ENCODE measurements around the gene SRCAP.
A peak's percentile ranks its signal among the peaks of the same experiment; 100 is the strongest.
"Not testable (repeated sequence)": the region's sequence is repeated elsewhere in the genome, so short reads cannot be mapped to it uniquely, and the experiment has no call there.

SRCAP gene

GRCh38 chr16:30700971-30701370, 2.0 kb downstream of the SRCAP start:
- peak overlapping the region; percentile 97; the same call in 1 of the 2 replicates for H3K27ac ChIP-seq
- TF ChIP-seq, protein P1, sequence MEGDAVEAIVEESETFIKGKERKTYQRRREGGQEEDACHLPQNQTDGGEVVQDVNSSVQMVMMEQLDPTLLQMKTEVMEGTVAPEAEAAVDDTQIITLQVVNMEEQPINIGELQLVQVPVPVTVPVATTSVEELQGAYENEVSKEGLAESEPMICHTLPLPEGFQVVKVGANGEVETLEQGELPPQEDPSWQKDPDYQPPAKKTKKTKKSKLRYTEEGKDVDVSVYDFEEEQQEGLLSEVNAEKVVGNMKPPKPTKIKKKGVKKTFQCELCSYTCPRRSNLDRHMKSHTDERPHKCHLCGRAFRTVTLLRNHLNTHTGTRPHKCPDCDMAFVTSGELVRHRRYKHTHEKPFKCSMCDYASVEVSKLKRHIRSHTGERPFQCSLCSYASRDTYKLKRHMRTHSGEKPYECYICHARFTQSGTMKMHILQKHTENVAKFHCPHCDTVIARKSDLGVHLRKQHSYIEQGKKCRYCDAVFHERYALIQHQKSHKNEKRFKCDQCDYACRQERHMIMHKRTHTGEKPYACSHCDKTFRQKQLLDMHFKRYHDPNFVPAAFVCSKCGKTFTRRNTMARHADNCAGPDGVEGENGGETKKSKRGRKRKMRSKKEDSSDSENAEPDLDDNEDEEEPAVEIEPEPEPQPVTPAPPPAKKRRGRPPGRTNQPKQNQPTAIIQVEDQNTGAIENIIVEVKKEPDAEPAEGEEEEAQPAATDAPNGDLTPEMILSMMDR (conservative IDR thresholded peaks at IDR 0.05) = no peak

- not testable (repeated sequence) for H3K27ac ChIP-seq
These were observed 4.1 kb downstream of the SRCAP start for GRCh38 chr16:30703071-30703470.

- H3K27ac ChIP-seq = no peak overlapping the region
- TF ChIP-seq, protein P1 (conservative IDR thresholded peaks at IDR 0.05) = no peak
These were observed 5.0 kb downstream of the SRCAP start for GRCh38 chr16:30703971-30704370.

DNA sequence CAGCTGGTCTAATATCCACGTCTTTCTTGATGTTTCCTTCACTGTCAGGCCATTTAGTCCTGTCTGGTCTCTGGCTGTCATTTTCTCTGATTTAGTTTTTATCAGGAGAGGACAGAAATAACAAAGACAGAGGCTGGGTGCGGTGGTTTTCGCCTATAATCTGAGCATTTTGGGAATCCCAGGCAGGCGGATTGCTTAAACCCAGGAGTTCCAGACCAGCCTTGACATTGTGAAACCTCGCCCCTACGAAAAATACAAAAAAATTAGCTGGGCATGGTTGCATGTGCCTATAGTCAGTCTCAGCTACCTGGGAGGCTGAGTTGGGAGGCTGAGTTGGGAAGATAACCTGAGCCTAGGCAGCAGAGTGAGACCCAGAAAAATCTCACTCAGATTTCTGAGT, 7.1 kb downstream of the SRCAP start:
- H3K27ac ChIP-seq = no peak overlapping the region
- TF ChIP-seq, protein P1 (conservative IDR thresholded peaks at IDR 0.05) = no peak

GRCh38 chr16:30710971-30711370, 12.0 kb downstream of the SRCAP start:
- H3K27ac ChIP-seq = no peak overlapping the region
- TF ChIP-seq, protein P1 (conservative IDR thresholded peaks at IDR 0.05) = no peak

- TF ChIP-seq, protein P1 (conservative IDR thresholded peaks at IDR 0.05) = no peak
- no peak overlapping the region for H3K27ac ChIP-seq
These were observed 12.7 kb downstream of the SRCAP start for GRCh38 chr16:30711712-30712111.

- H3K27ac ChIP-seq = no peak overlapping the region
- TF ChIP-seq, protein P1 (conservative IDR thresholded peaks at IDR 0.05) = no peak
These were observed 16.9 kb downstream of the SRCAP start for GRCh38 chr16:30715750-30716445.

- TF ChIP-seq, protein P1 (conservative IDR thresholded peaks at IDR 0.05) = no peak
These were observed 21.1 kb downstream of the SRCAP start for GRCh38 chr16:30720086-30720485.

More at GRCh38 chr16:30720086-30720485, 21.1 kb downstream of the SRCAP start:
- no peak overlapping the region for H3K27ac ChIP-seq
